Thyroid gland (tissue), 4 donors: ENCODE results near the gene CFAP251.

Experiments used
- POLR2A ChIP-seq, 2 donors: fragments of 450-650 bp; IDR thresholded peaks; one replicate each; pipeline ENCODE4 v1.6.1; 2017; ENCODE audit warnings: antibody characterized with exemption in 2 of 2, mild to moderate bottlenecking in 2 of 2, moderate library complexity in 1 of 2
- TF ChIP-seq, protein P1 (sequence below), 6 experiments: fragments of 200-600 bp in 3 of 6; fragments of 450-650 bp in 3 of 6; sonication (generic) in 3 of 6; IDR thresholded peaks; one replicate each; pipeline ENCODE4 v1.5.1; 2016 to 2019; ENCODE audit warnings: antibody characterized with exemption in 6 of 6, mild to moderate bottlenecking in 2 of 6, inconsistent platforms in 1 of 6, moderate library complexity in 1 of 6

DNA sequence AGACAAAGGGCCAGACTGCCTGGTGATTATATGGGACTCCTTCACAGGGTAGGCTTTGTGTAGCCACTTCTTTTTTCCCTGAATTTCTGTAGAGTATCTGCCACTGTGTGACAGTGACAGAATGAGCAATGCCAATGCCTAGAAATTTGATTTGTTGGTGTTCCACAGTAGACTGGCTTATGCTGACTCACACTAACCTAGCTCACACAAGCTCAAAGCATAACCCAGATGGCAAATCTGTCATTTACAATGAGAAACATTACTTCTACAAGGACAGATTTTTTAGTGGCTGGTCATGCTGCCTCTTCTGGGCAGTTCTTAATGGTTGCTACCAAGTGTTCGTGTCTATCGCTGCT is 15.9 kb downstream of the CFAP251 start:
- TF ChIP-seq, protein P1, sequence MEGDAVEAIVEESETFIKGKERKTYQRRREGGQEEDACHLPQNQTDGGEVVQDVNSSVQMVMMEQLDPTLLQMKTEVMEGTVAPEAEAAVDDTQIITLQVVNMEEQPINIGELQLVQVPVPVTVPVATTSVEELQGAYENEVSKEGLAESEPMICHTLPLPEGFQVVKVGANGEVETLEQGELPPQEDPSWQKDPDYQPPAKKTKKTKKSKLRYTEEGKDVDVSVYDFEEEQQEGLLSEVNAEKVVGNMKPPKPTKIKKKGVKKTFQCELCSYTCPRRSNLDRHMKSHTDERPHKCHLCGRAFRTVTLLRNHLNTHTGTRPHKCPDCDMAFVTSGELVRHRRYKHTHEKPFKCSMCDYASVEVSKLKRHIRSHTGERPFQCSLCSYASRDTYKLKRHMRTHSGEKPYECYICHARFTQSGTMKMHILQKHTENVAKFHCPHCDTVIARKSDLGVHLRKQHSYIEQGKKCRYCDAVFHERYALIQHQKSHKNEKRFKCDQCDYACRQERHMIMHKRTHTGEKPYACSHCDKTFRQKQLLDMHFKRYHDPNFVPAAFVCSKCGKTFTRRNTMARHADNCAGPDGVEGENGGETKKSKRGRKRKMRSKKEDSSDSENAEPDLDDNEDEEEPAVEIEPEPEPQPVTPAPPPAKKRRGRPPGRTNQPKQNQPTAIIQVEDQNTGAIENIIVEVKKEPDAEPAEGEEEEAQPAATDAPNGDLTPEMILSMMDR (IDR thresholded peaks at IDR 0.05): no peak
- TF ChIP-seq POLR2A (IDR thresholded peaks at IDR 0.05): no peak
